Neural cell (in vitro differentiated cells): Measurements from ENCODE around the gene ZNF75A.

Experiments used
- EZH2 ChIP-seq: fragments of 200-600, 300-800 bp; shearing (Covaris generic), sonication (generic); IDR thresholded peaks from 2 replicates; pipeline ENCODE4 v1.6.1; 2014; ENCODE audit warnings: antibody characterized with exemption, low read length, borderline replicate concordance, mild to moderate bottlenecking; ENCODE audit not compliant: insufficient read depth, poor library complexity, severe bottlenecking
- POLR2AphosphoS5 ChIP-seq: IDR thresholded peaks from 2 replicates; pipeline ENCODE4 v1.6.1; 2012
- RAD21 ChIP-seq: fragments of 450-650 bp; conservative IDR thresholded peaks from 2 replicates; pipeline ENCODE4 v1.6.1; 2014; ENCODE audit warnings: antibody characterized with exemption, mild to moderate bottlenecking, moderate library complexity
- SMC3 ChIP-seq: fragments of 450-650 bp; conservative IDR thresholded peaks from 2 replicates; pipeline ENCODE4 v1.6.1; 2014; ENCODE audit warnings: antibody characterized with exemption, mild to moderate bottlenecking, moderate library complexity; ENCODE audit not compliant: poor library complexity
- TAF1 ChIP-seq: IDR thresholded peaks from 2 replicates; pipeline ENCODE4 v1.6.1; 2012; ENCODE audit warnings: low read depth
- TF ChIP-seq, protein P1 (sequence below): fragments of 450-650 bp; IDR thresholded peaks from 2 replicates; pipeline ENCODE4 v1.5.1; 2014; ENCODE audit warnings: antibody characterized with exemption, mild to moderate bottlenecking, moderate library complexity; ENCODE audit not compliant: poor library complexity, severe bottlenecking

DNA sequence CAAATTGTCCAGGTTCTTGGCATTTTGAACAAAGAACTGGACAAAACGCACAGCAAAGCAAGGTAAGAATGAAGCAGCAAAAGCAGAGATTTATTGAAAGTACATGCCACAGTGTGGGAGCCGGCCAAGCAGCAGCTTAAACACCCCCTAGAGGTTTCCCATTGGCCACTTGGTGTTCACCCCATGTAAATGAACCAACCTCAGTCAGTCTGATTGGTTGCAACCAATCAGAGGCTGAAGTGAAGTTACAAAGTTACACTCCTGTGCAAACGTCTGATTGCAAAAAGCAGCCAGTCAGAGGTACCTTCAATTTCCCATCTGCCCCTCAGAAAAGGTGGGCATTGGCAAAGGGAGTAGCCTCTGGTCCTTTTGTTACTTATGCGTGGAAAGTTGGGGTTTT lies 30.8 kb upstream of the ZNF75A start:
- TF ChIP-seq, protein P1, sequence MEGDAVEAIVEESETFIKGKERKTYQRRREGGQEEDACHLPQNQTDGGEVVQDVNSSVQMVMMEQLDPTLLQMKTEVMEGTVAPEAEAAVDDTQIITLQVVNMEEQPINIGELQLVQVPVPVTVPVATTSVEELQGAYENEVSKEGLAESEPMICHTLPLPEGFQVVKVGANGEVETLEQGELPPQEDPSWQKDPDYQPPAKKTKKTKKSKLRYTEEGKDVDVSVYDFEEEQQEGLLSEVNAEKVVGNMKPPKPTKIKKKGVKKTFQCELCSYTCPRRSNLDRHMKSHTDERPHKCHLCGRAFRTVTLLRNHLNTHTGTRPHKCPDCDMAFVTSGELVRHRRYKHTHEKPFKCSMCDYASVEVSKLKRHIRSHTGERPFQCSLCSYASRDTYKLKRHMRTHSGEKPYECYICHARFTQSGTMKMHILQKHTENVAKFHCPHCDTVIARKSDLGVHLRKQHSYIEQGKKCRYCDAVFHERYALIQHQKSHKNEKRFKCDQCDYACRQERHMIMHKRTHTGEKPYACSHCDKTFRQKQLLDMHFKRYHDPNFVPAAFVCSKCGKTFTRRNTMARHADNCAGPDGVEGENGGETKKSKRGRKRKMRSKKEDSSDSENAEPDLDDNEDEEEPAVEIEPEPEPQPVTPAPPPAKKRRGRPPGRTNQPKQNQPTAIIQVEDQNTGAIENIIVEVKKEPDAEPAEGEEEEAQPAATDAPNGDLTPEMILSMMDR: no peak
- TF ChIP-seq EZH2: no peak
- no peak for TF ChIP-seq POLR2AphosphoS5
- no peak for TF ChIP-seq SMC3
- TF ChIP-seq RAD21: no peak
- no peak for TF ChIP-seq TAF1
